CD4-positive, alpha-beta memory T cell (primary cell): Measurements from ENCODE around the gene BPI. TPM values are rescaled to one million over a fixed set of nuclear protein-coding genes. Genes with fewer than 3 reads are reported as not detected.
"Not testable (repeated sequence)": the region's sequence is repeated elsewhere in the genome, so short reads cannot be mapped to it uniquely, and the experiment has no call there.

Experiments used
- CTCF ChIA-PET: fragments of 350-600 bp; sonication (Branson Sonifier 250); formaldehyde crosslinking; loops from one replicate; lab custom pipeline; 2021; ENCODE audit warnings: inconsistent platforms; ENCODE audit not compliant: partially characterized antibody; lab: Charles Lee
- POLR2A ChIA-PET: fragments of 350-600 bp; sonication (Branson Sonifier 250); formaldehyde crosslinking; loops from one replicate; lab custom pipeline; 2021; ENCODE audit not compliant: partially characterized antibody; lab: Charles Lee
- DNase-seq, 5 donors: peaks; one replicate each; pipeline versions ENCODE4 v3.0.0 to v3.0.0-alpha.2; 2020 to 2022; ENCODE audit warnings: mixed read lengths in 1 of 5
- H3K27ac ChIP-seq: one replicate; pipeline ENCODE4 v1.7.0; 2013; ENCODE audit warnings: low read depth, low read length
- H3K27me3 ChIP-seq: 2 replicates; pipeline ENCODE4 v1.7.0; 2013; ENCODE audit warnings: mild to moderate bottlenecking, low read length, moderate library complexity; ENCODE audit not compliant: insufficient read depth
- H3K36me3 ChIP-seq: 2 replicates; pipeline ENCODE4 v1.7.0; 2013; ENCODE audit warnings: mild to moderate bottlenecking, low read length, moderate library complexity; ENCODE audit not compliant: insufficient read depth
- H3K4me1 ChIP-seq: 2 replicates; pipeline ENCODE4 v1.7.0; 2013; ENCODE audit warnings: mild to moderate bottlenecking, low read length, moderate library complexity; ENCODE audit not compliant: insufficient read depth
- H3K4me3 ChIP-seq, 2 donors: one replicate each; pipeline ENCODE4 v1.7.0; 2013; ENCODE audit warnings: low read length in 2 of 2, mild to moderate bottlenecking in 1 of 2
- H3K9me3 ChIP-seq, 2 donors: one replicate each; pipeline ENCODE4 v1.7.0; 2013; ENCODE audit warnings: low read length in 2 of 2, control low read depth in 1 of 2; ENCODE audit not compliant: control insufficient read depth in 1 of 2
- H3K27ac Mint-ChIP-seq, 7 donors: one replicate each; pipeline ENCODE4 v1.8.0; 2020 to 2021; ENCODE audit warnings: mixed read lengths in 7 of 7, mild to moderate bottlenecking in 6 of 7, inconsistent platforms in 3 of 7, moderate library complexity in 3 of 7
- H3K27me3 Mint-ChIP-seq, 2 donors: one replicate each; pipeline ENCODE4 v1.8.0; 2020 to 2021; ENCODE audit warnings: mixed read lengths in 2 of 2
- H3K36me3 Mint-ChIP-seq, 2 donors: one replicate each; pipeline ENCODE4 v1.8.0; 2020 to 2021; ENCODE audit warnings: mixed read lengths in 2 of 2, inconsistent platforms in 1 of 2, mild to moderate bottlenecking in 1 of 2
- H3K4me1 Mint-ChIP-seq, 4 donors: one replicate each; pipeline ENCODE4 v1.8.0; 2020 to 2021; ENCODE audit warnings: mixed read lengths in 4 of 4, mild to moderate bottlenecking in 1 of 4
- H3K4me3 Mint-ChIP-seq, 8 donors: one replicate each; pipeline ENCODE4 v1.8.0; 2020 to 2021; ENCODE audit warnings: mixed read lengths in 8 of 8, mild to moderate bottlenecking in 7 of 8, moderate library complexity in 6 of 8, inconsistent platforms in 3 of 8
- H3K9me3 Mint-ChIP-seq, 8 donors: one replicate each; pipeline ENCODE4 v1.8.0; 2020 to 2021; ENCODE audit warnings: mixed read lengths in 8 of 8, mild to moderate bottlenecking in 5 of 8, inconsistent platforms in 3 of 8, moderate library complexity in 1 of 8
- intact Hi-C: fragments of 100-400 bp; cut with micrococcal nuclease; formaldehyde crosslinking; loops from one replicate; pipeline ENCODE4 v1.15.1; 2023
- polyA plus RNA-seq, 2 donors: library from polyadenylated mRNA; unstranded; fragments of 300-500 nt; fragmentation: Illumina TruSeq; gene quantifications; one replicate each; pipeline ENCODE4 v1.2.3, GENCODE V29; 2021
- total RNA-seq, 2 experiments: library from RNA; stranded (reverse); gene quantifications; one replicate each; pipeline ENCODE4 v1.2.3, GENCODE V29; 2021

The BPI gene
- total and polyA plus RNA-seq, 4 experiments from 2014 or later: not detected

DNA sequence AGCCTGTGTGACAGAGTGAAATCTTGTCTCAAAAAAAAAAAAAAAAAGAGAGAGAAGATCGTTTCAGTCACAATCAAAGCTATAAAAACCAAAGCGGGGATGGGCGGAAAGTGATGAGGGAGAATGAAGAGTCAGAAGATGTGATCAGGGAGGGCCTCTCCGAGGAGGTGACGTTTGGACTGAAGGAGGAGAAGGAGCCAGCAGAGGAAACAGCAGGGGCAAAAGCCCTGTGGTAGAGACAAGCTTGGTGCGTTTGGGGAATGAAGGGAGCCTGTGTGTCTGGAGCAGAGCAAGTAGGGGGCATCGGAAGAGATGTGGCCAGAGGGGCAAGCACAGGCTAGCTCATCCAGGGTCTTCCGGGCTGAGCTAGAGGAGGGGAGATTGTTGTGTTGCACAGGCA lies 27.9 kb downstream of the BPI start:
- Mint-ChIP-seq H3K9me3 (peaks cover 0 to 6% (median 0%) of the 10 kb centered on the region in 8 donors), H3K27me3 (peaks cover 12 to 17% of the 10 kb centered on the region in 2 donors)
- CTCF ChIA-PET: no interaction called here

DNA sequence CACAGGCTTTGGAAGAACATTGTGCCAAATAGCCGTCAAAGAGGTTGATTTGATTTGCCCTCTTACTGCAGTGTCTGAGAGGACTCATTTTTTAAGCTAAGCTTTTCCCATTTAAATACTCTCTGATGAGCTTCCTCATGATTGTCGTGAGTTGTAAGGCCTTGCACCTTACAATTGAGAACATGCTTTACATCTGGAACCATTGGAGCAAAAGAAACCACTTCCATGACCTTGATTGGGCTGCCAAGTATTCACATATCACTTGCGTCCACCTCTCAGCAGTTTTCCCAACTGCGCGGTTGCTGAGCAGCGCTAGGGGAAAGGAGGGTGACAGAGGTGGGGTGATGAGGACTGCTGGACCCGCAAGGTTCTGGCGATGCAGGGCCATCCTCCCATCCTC lies 30.1 kb downstream of the BPI start:
- H3K36me3 ChIP-seq: no peaks in the 10 kb centered on the region
- peaks cover 16 to 23% of the 10 kb centered on the region in 2 donors for H3K27me3 Mint-ChIP-seq
- no peak overlapping the region for H3K4me3 Mint-ChIP-seq
- no peaks in the 10 kb centered on the region for H3K4me1 Mint-ChIP-seq
- ChIA-PET CTCF (no interaction called here), POLR2A (no interaction called here)
- H3K9me3 ChIP-seq: no peaks in the 10 kb centered on the region
- H3K4me1 ChIP-seq: no peaks in the 10 kb centered on the region
- intact Hi-C loops: no loop called here
- no peak overlapping the region for H3K27ac Mint-ChIP-seq
- H3K27me3 ChIP-seq: no peaks in the 10 kb centered on the region
- peaks cover 2 to 17% (median 9%) of the 10 kb centered on the region in 8 donors for H3K9me3 Mint-ChIP-seq
- H3K36me3 Mint-ChIP-seq: no peaks in the 10 kb centered on the region
- no peak overlapping the region for H3K27ac ChIP-seq
- H3K4me3 ChIP-seq: no peak overlapping the region
- DNase-seq: no peak

More for the DNA sequence above, 27.9 kb downstream of the BPI start:
- H3K27me3 ChIP-seq: no peaks in the 10 kb centered on the region
- Mint-ChIP-seq H3K36me3 (no peaks in the 10 kb centered on the region), H3K4me3 (no peak overlapping the region), H3K27ac (peak overlapping the region in 1 of 7 donors; percentile 32), H3K4me1 (no peaks in the 10 kb centered on the region)
- no peaks in the 10 kb centered on the region for H3K9me3 ChIP-seq
- H3K4me1 ChIP-seq: no peaks in the 10 kb centered on the region
- DNase-seq: no peak
- no peaks in the 10 kb centered on the region for H3K36me3 ChIP-seq
- intact Hi-C loops: no loop called here
- no peak overlapping the region for H3K4me3 ChIP-seq
- POLR2A ChIA-PET: no interaction called here
- no peak overlapping the region for H3K27ac ChIP-seq

DNA sequence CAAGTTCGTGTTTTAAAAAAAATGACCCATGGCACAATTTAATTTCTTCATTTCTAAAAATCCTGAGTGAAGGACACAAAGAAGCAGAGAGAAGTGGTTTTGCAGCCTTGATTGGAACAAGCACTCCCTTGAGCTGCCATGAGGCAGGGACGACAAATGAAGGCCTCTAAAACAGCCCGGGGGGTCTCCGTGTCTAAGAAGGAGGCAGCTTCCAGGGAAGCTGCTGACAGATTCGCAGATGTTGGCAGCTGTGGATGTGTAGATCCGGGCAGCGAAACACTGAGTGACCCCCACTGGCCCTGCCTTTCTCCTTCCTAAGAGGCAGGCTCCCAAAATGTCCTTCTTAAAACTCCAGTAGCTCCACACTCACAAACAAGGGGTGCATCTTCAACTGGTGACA lies 32.8 kb downstream of the BPI start:
- peaks cover 22 to 23% of the 10 kb centered on the region in 2 donors for H3K27me3 Mint-ChIP-seq
- CTCF ChIA-PET: interaction anchor here (1.2 kb wide), 1 partner anchor 279 kb away, joined by 3 read pairs; no protein-coding TSS in a partner anchor
- no peak for DNase-seq

DNA sequence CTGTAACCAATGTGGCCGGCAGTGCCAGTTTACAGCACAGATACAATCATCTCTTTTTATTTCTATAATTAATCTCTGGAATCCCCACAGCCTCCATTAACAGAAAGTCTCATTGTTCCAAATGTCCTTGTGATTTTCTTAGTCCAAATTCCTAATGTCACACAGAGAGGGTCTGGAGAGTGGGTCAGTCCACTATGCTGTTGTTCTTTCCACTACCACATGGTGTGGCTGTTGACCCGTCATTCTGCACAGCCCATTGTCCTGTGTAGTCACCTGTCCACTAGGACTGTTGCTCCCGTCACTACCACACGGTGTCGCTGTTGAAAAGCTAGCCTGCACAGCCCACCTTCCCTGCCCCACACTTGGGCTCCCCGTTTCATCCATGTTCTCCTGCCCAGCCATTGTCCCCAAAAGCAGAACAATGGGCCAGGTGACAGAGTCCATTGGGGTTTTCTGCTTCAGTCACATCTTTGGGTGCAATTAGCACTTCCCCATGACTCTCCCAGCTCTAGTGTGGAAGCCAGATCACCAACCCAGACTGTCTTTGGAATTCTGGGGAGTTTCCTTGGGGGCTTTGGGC lies 33.7 kb downstream of the BPI start:
- no peak overlapping the region for H3K4me3 ChIP-seq
- no peak overlapping the region for H3K27ac ChIP-seq
- H3K36me3 ChIP-seq: no peaks in the 10 kb centered on the region
- DNase-seq: no peak
- intact Hi-C loops: no loop called here
- POLR2A ChIA-PET: no interaction called here
- H3K4me1 ChIP-seq: no peaks in the 10 kb centered on the region
- no peaks in the 10 kb centered on the region for H3K9me3 ChIP-seq
- no peaks in the 10 kb centered on the region for H3K27me3 ChIP-seq
- Mint-ChIP-seq H3K4me1 (no peaks in the 10 kb centered on the region), H3K4me3 (no peak overlapping the region), H3K27ac (no peak overlapping the region), H3K27me3 (peaks cover 18 to 23% of the 10 kb centered on the region in 2 donors), H3K36me3 (no peaks in the 10 kb centered on the region), H3K9me3 (peaks cover 2 to 18% (median 9%) of the 10 kb centered on the region in 8 donors)
- CTCF ChIA-PET: no interaction called here

More for the DNA sequence above, 32.8 kb downstream of the BPI start:
- no peaks in the 10 kb centered on the region for H3K27me3 ChIP-seq
- intact Hi-C loops: no loop called here
- Mint-ChIP-seq H3K4me3 (no peak overlapping the region), H3K9me3 (peaks cover 2 to 18% (median 9%) of the 10 kb centered on the region in 8 donors), H3K36me3 (no peaks in the 10 kb centered on the region), H3K4me1 (no peaks in the 10 kb centered on the region), H3K27ac (no peak overlapping the region)
- POLR2A ChIA-PET: no interaction called here
- no peaks in the 10 kb centered on the region for H3K36me3 ChIP-seq
- H3K4me1 ChIP-seq: no peaks in the 10 kb centered on the region
- H3K9me3 ChIP-seq: no peaks in the 10 kb centered on the region
- no peak overlapping the region for H3K4me3 ChIP-seq
- no peak overlapping the region for H3K27ac ChIP-seq

DNA sequence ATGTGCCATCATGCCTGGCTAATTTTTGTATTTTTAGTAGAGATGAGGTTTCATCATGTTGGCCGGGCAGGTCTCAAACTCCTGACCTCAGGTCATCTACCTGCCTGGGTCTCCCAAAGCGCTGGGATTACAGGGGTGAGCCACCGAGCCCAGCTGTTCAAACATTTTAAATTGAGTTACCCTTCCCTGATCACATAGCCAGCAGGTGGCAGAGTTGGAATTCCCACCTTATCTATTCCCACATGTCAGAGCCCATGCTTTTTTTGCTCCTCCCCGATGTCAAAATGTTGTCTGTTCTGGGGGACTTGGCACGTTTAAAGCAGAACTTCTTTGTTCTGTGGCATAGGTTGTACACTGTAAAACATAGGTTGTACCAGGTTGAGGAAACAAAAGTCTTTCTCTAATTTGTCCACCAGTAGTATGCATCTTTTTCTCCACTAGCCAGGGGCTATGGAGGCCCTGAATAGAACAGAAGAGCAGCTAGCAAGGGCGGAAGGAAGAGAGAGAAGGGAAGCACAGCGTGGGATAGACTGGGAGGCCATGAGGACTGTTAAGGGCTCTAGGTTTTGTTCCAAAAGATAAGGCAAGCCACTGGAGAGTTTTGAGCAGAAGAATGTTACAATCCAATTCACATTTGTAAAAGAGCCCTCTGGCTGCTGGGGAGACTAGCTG lies 35.0 kb downstream of the BPI start:
- no peaks in the 10 kb centered on the region for H3K36me3 ChIP-seq
- H3K27ac ChIP-seq: no peak overlapping the region
- H3K27me3 ChIP-seq: no peaks in the 10 kb centered on the region
- ChIA-PET CTCF (no interaction called here), POLR2A (no interaction called here)
- Mint-ChIP-seq H3K36me3 (no peaks in the 10 kb centered on the region), H3K27me3 (peaks cover 18 to 23% of the 10 kb centered on the region in 2 donors), H3K27ac (no peak overlapping the region), H3K4me3 (no peak overlapping the region), H3K4me1 (no peaks in the 10 kb centered on the region), H3K9me3 (peaks cover 2 to 18% (median 9%) of the 10 kb centered on the region in 8 donors)
- intact Hi-C loops: no loop called here
- H3K4me1 ChIP-seq: no peaks in the 10 kb centered on the region
- H3K4me3 ChIP-seq: no peak overlapping the region
- no peak for DNase-seq
- H3K9me3 ChIP-seq: no peaks in the 10 kb centered on the region

DNA sequence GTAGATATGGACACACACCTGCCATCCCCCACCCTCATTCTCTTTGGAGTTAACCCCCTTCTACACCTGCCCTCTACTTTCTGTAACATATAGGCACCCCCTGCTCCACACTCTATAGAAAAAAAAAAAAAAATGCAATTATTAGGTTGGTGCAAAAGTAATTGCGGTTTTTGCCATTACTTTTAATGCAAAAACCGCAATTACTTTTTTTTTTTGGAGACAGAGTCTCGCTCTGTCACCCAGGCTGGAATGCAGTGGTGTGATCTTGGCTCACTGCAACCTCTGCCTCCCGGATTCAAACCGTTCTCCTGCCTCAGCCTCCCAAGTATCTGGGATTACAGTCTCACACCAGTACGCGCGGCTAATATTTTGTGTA lies 35.6 kb downstream of the BPI start:
- intact Hi-C loops, H3K27ac Mint-ChIP-seq, H3K4me3 ChIP-seq, POLR2A ChIA-PET, H3K36me3 ChIP-seq, DNase-seq, H3K36me3 Mint-ChIP-seq, CTCF ChIA-PET, H3K4me1 ChIP-seq, H3K9me3 ChIP-seq, H3K4me3 Mint-ChIP-seq, H3K4me1 Mint-ChIP-seq, H3K27ac ChIP-seq, H3K27me3 ChIP-seq: not testable (repeated sequence)
- peaks cover 2 to 18% (median 9%) of the 10 kb centered on the region in 8 donors for H3K9me3 Mint-ChIP-seq
- peaks cover 18 to 23% of the 10 kb centered on the region in 2 donors for H3K27me3 Mint-ChIP-seq

DNA sequence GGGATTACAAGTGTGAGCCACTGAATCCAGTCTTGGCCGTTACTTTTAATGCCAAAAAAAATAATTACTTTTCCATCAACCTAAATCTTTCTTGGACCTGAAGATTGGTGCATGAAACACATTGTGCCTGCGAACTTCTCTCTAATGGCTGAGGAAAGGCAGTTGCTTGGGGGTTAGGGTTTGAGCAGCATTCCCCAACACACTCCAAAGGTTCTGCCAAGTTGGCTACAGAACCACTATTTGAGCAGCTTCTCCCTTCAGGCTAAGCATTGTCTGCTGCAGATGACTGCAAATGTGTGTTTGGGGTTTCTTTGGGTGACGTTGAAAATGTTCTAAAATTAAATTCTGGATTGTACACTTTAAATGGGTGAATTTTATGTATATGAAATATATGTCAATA lies 36.0 kb downstream of the BPI start:
- Mint-ChIP-seq H3K4me1 (no peaks in the 10 kb centered on the region), H3K4me3 (no peak overlapping the region), H3K9me3 (peaks cover 2 to 18% (median 9%) of the 10 kb centered on the region in 8 donors), H3K27me3 (peaks cover 18 to 23% of the 10 kb centered on the region in 2 donors), H3K36me3 (no peaks in the 10 kb centered on the region), H3K27ac (peak overlapping the region in 1 of 7 donors; percentile 9)
- ChIA-PET POLR2A (no interaction called here), CTCF (no interaction called here)
- no peak for DNase-seq
- no peak overlapping the region for H3K4me3 ChIP-seq
- H3K27me3 ChIP-seq: no peaks in the 10 kb centered on the region
- intact Hi-C loops: no loop called here
- no peaks in the 10 kb centered on the region for H3K36me3 ChIP-seq
- no peak overlapping the region for H3K27ac ChIP-seq
- no peaks in the 10 kb centered on the region for H3K4me1 ChIP-seq
- H3K9me3 ChIP-seq: no peaks in the 10 kb centered on the region
